Forelimb muscle (tissue), 1 donor: ENCODE measurements around the gene ATL1. TPM values are rescaled to one million over a fixed set of nuclear protein-coding genes. Genes with fewer than 3 reads are reported as not detected.

ENCODE experiments used
- DNase-seq: peaks from one replicate; pipeline ENCODE4 v3.0.0-alpha.2; 2013; ENCODE audit warnings: low read depth
- polyA plus RNA-seq: library from polyadenylated mRNA; unstranded; fragments of 120-200 nt; gene quantifications from one replicate; pipeline ENCODE4 v1.2.1, GENCODE V29; 2013; ENCODE audit not compliant: insufficient read length

ATL1 gene
- 6.1 TPM for polyA plus RNA-seq

DNA sequence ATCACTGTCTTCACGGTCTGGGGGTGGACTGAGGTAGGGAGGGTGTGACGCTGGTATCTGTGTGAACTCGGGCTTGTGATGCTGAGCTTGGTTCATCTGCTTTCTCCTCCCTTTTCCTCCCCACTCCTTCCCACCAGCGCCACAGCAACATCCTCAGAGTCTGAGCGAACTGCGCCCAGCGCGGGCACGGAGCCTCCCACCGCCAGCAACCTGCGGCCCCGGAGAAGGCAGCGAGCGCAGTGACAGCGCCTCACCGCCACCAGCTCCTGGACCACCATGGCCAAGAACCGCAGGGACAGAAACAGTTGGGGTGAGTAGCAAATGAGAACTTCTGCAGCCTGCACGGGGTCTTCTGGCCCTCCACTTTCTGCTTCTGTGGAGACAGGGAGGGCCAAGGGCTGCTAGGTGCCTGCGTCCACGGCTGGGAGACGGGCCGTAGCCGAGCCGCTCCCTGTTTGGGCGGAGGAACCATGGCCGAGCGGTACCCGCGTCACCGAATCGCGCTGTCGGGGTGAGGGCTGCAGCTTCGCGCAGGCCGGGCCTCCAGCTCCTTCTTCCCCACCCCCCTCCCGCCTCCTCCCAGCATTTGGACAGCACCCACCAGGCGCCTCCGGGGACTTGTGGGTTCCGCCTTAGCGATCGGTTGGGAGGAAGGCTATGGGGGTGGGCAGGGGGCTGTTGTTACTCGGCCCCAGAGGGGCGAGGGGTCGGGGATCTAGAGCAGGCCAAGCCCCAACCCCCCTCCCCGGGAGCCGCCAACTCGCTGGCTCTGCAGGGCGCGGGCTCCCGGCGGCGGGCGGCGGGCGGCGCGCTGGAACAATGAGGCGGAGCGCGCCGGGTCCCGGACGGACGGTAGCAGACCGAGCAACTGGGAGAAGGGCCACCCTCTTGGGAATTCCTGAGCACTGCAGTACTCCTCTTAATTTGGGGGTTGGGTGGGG lies at the start of gene ATL1:
Gene ATL1 (plus strand): TSS at position 156 of the 941 bp plus-strand sequence. CDS start 121 bp downstream, at position 277.
- no peak for DNase-seq

- DNase-seq, result no peak
Measured at GRCh38 chr14:50510157-50510556, 49.8 kb upstream of the ATL1 start.

- DNase-seq, result no peak
Measured at GRCh38 chr14:50512463-50512862, 47.5 kb upstream of the ATL1 start.

GRCh38 chr14:50516091-50516490 lies 43.9 kb upstream of the ATL1 start:
- DNase-seq, result no peak

DNA sequence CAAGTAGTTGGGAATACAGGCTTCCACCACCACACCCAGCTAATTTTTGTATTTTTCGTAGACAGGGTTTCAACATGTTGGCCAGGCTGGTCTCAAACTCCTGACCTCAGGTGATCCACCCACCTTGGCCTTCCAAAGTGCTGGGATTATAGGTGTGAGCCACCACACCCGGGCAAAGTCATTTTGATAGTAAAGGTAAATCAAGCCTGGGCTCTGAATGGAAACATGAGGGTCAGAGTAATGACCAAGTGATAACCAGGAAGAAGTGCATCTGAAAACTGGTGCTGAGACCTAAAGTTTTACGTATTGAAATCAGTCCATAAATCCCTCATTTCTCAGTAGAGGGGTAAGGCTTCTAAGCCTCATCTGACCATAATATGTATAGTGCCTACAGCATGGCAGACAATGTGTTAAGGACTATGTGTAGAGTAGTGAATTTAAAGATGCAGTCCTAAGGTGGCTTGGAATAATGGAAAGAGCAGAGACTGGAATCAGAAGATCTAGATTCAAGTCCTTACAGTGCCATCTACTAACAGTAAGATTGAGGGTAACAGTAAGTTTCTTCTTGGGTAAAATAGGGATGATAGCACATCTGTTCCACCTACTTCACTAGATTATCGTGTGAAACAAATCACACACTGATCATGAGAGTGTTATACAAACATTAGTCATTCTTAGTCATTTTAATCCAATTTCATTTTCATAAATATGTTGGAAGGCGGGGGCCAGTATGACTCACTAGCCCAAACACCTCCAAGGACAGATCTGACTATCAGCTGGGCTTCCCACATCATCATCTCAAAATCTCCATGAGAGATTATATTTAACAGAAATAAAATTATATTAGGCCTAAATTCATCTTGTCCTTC lies 38.8 kb upstream of the ATL1 start:
- no peak for DNase-seq

GRCh38 chr14:50521912-50522341 lies 38.0 kb upstream of the ATL1 start:
- DNase-seq, result no peak

- DNase-seq, result no peak
Measured at GRCh38 chr14:50523271-50524041, 36.5 kb upstream of the ATL1 start.

DNA sequence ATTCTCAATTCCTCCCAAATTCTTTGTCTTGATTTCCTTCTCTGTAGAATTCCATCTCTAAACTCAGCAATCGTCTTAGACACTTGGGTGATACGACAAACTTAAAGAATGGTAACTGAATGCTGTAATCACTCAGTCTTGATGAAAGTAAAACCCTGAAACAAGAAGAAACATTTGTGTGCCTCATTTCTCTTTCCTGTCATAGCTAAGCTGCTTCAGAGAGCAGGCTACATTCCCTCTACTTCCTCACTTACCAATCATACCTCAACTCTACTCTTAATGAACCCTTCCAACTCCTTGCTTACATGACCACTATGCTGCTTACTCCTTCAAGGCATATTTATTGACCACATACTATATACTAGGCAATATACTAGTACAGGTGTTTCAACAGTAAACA lies 35.9 kb upstream of the ATL1 start:
- DNase-seq, result no peak

GRCh38 chr14:50524731-50525515 lies 35.0 kb upstream of the ATL1 start:
- DNase-seq, result no peak

DNA sequence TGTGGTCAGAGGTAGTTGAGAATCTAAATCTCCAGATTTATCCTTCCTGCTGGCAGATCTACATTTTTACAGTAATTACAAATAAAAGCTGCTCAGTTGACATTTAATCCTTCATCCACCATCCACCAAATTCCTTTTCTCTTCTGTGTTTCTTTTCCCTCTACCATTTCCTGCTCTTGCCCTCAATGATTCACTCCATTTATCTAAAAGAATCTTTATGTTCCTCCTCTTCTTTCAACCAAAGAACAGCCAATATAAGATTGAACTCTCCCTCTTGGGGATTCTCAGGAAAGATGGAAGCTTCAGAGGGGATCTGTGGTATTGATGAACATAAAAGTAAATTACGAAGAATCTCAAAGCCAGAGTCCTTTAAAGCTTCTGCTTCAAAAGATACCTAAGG lies 31.9 kb upstream of the ATL1 start:
- no peak for DNase-seq

GRCh38 chr14:50529288-50530179 lies 30.4 kb upstream of the ATL1 start:
- DNase-seq, result no peak

GRCh38 chr14:50530358-50530757 lies 29.6 kb upstream of the ATL1 start:
- DNase-seq, result no peak

GRCh38 chr14:50530794-50531365 lies 29.1 kb upstream of the ATL1 start:
- DNase-seq, result no peak

DNA sequence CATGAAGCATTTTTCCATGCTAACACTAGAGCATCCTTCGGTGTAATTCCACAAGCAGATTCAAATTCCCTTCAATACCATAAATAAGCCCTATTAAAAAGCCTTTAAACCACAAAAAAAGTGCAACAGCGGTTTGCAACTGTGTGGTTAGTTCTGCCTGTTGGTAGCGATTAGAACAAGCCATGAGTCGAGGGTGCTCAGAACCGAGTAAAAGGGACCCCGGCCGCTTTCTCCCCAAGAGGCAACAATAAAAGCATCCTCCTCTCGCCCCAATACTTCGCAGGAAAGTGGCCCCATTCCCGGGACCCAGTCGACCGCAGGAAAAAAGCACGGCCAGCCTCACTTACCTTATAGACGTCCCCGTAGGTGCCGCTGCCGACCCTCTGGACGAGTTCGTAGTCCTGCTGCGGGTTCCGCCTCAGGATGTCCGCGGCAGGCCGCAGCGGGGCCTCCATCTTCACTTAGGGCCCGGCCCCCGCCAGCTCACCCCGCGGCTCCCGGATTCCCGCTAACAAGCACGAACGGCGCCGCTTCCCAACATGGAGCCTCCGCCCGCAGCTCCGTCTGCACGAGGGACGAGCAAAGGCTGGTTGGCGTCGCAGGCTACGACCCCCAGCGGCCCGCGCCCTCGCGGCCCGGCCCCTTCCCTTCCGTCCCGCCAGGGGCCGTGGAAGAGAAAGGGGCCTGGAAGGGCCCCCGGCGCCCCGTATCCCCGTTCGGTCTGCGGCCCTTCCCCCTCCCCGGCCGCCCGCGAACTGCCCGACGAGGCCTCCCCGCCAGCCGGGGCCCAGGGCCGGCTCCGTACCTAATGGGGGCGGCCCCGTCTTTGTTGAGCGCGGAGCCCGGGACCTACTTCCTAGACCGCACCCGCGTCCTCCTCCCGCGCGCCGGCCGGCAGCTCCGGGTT lies 28.1 kb upstream of the ATL1 start:
- no peak for DNase-seq

GRCh38 chr14:50532502-50533240 lies 27.3 kb upstream of the ATL1 start, which contains the start of gene MAP4K5:
Gene MAP4K5 (minus strand): TSS chr14:50532569. CDS start chr14:50532049, 520 bp downstream.
- DNase-seq, result peak; percentile 68

DNA sequence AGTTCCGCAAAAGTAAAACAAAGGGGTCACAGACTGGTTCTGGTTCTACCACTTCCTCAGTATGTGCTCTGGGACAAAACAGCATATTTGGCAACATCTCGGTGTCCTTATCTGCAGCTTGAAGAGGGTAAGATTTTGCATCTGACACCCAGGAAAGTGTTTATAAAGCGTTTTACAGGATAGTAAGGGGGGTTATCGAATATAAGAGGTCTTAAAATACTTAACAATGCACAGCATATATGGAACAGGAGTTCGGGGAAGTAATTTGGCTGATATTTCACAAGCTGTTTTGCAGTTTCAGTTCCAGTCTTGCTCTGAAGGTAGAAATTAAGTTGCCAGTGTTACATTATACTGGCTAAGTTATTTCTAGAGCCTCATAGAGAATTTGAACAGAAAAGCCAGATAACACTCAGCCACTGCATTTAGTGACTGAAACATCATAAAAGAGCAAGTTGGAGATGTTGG lies 26.7 kb upstream of the ATL1 start:
- DNase-seq, result no peak

GRCh38 chr14:50533806-50534205 lies 26.1 kb upstream of the ATL1 start:
- DNase-seq, result no peak
